Measurements from ENCODE around the gene ADGRF3.

DNA sequence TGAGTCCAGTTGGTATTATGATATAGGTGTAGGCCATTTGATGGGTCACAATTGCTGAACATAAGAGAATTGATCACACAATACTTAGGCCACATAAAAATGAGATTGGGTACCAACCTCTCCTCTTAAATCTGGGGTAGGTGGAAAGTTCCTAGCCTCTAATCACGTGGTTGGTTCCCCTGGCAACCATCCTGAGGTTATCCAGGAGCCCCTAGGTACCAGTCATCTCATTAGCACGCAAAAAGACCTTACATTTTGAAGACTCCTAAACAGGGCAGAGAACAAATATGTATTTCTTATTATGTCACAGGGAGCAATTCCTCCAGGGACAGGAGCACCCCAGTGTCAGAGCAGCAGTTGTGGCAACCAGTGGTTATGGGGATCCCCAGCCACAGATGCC lies 13.3 kb downstream of the ADGRF3 start:
- no peak for TF ChIP-seq POLR2A (conservative IDR thresholded peaks at IDR 0.05)
- no peak for TF ChIP-seq POLR2AphosphoS5 (IDR thresholded peaks at IDR 0.05; ENCODE audit: control insufficient read depth, insufficient read depth, low read depth, low read length)
- no peak for TF ChIP-seq ARNT (IDR thresholded peaks at IDR 0.05)
- TF ChIP-seq EP300 (IDR thresholded peaks at IDR 0.05; ENCODE audit: low read length) = no peak
- TF ChIP-seq YY1 (IDR thresholded peaks at IDR 0.05; ENCODE audit: borderline replicate concordance in 1 of 3, control insufficient read depth in 1 of 3, extremely low read depth in 1 of 3, insufficient read depth in 3 of 3, insufficient read length in 1 of 3, insufficient replicate concordance in 2 of 3, low read depth in 1 of 3, low read length in 2 of 3) = no peak
